ENCODE results near the gene MRPS16.

GRCh38 chr10:73211106-73211811 lies 41.2 kb downstream of the MRPS16 start:
- TF ChIP-seq AFF4 (CRISPR knock-in tag; IDR thresholded peaks at IDR 0.05) (no peak), CTCF (IDR thresholded peaks at IDR 0.05 in 2 of 3, conservative IDR thresholded peaks at IDR 0.05 in 1 of 3; ENCODE audit: insufficient read depth in 2 of 3, low read depth in 1 of 3, low read length in 3 of 3) (no peak), SRF (CRISPR knock-in tag; IDR thresholded peaks at IDR 0.05) (no peak), KAT7 (CRISPR knock-in tag; IDR thresholded peaks at IDR 0.05; ENCODE audit: borderline replicate concordance) (no peak), ZNF696 (CRISPR knock-in tag; conservative IDR thresholded peaks at IDR 0.05) (no peak)
